HG03103 (cell line): ENCODE data around the gene GNB3.
A peak's percentile ranks its signal among the peaks of the same experiment; 100 is the strongest.

ENCODE experiments used
- ATAC-seq: cut with Tn5 transposase; IDR thresholded peaks from one replicate; pipeline ENCODE4 v1.9.1; 2021; ENCODE audit warnings: low read depth; ENCODE audit not compliant: unreplicated experiment

Gene GNB3

GRCh38 chr12:6836851-6837250 lies 3.9 kb upstream of the GNB3 start:
- ATAC-seq = no peak

- ATAC-seq = no peak
Measured at GRCh38 chr12:6837370-6838060, 3.2 kb upstream of the GNB3 start.

GRCh38 chr12:6838854-6839253 lies 1.9 kb upstream of the GNB3 start:
- no peak for ATAC-seq

- peak; percentile 73 for ATAC-seq
Measured at GRCh38 chr12:6839482-6840201, 1.1 kb upstream of the GNB3 start.

- no peak for ATAC-seq
Measured at GRCh38 chr12:6840330-6840729, 395 bp upstream of the GNB3 start.

- no peak for ATAC-seq
Measured at GRCh38 chr12:6842075-6842474, 1.4 kb downstream of the GNB3 start.

GRCh38 chr12:6843118-6843902 lies 2.6 kb downstream of the GNB3 start:
- ATAC-seq = no peak

GRCh38 chr12:6845395-6845794 lies 4.7 kb downstream of the GNB3 start:
- ATAC-seq = no peak

- no peak for ATAC-seq
Measured at GRCh38 chr12:6846316-6846869, 5.7 kb downstream of the GNB3 start.

GRCh38 chr12:6847676-6848075 lies 7.0 kb downstream of the GNB3 start:
- no peak for ATAC-seq

- ATAC-seq = no peak
Measured at GRCh38 chr12:6849427-6849826, 8.7 kb downstream of the GNB3 start.

GRCh38 chr12:6849976-6850560 lies 9.3 kb downstream of the GNB3 start:
- no peak for ATAC-seq

GRCh38 chr12:6850796-6851152 lies 10.0 kb downstream of the GNB3 start:
- ATAC-seq = no peak

GRCh38 chr12:6851153-6851920 lies 10.6 kb downstream of the GNB3 start, which contains the start of gene CDCA3:
Gene CDCA3, minus strand, starts transcription at chr12:6851286. Its CDS starts 334 bp downstream, at chr12:6850952.
- peak; percentile 43 for ATAC-seq

- ATAC-seq = peak; percentile 68
Measured at GRCh38 chr12:6851921-6852650, 11.4 kb downstream of the GNB3 start, which contains the start of gene USP5. Gene USP5, plus strand, starts transcription at chr12:6852150. Its CDS starts 30 bp downstream, at chr12:6852180.

GRCh38 chr12:6852651-6853354 lies 12.1 kb downstream of the GNB3 start:
- no peak for ATAC-seq

GRCh38 chr12:6853626-6854025 lies 12.9 kb downstream of the GNB3 start:
- ATAC-seq = no peak

- ATAC-seq = no peak
Measured at GRCh38 chr12:6854036-6854435, 13.3 kb downstream of the GNB3 start.

GRCh38 chr12:6855322-6855721 lies 14.6 kb downstream of the GNB3 start:
- no peak for ATAC-seq
